ENCODE measurements around the gene CHCHD3.
"Not testable (repeated sequence)": the region's sequence is repeated elsewhere in the genome, so short reads cannot be mapped to it uniquely, and the experiment has no call there.

CHCHD3 gene

GRCh38 chr7:132897093-132897687, 184.7 kb downstream of the CHCHD3 start:
- no peak for DNase-seq

GRCh38 chr7:132895231-132895630, 186.7 kb downstream of the CHCHD3 start:
- no peak for DNase-seq

- DNase-seq = no peak
These were observed 188.3 kb downstream of the CHCHD3 start for GRCh38 chr7:132893560-132893959.

GRCh38 chr7:132892744-132893143, 189.1 kb downstream of the CHCHD3 start:
- not testable (repeated sequence) for DNase-seq

GRCh38 chr7:132891554-132891953, 190.3 kb downstream of the CHCHD3 start:
- DNase-seq = no peak

GRCh38 chr7:132882714-132883428, 199.0 kb downstream of the CHCHD3 start:
- DNase-seq = peak; percentile 9

GRCh38 chr7:132881317-132881716, 200.6 kb downstream of the CHCHD3 start:
- DNase-seq = no peak

- DNase-seq = no peak
These were observed 202.3 kb downstream of the CHCHD3 start for GRCh38 chr7:132879579-132879978.

- no peak for DNase-seq
These were observed 203.5 kb downstream of the CHCHD3 start for GRCh38 chr7:132878204-132878919.

GRCh38 chr7:132877573-132877972, 204.3 kb downstream of the CHCHD3 start:
- DNase-seq = no peak

- no peak for DNase-seq
These were observed 205.3 kb downstream of the CHCHD3 start for GRCh38 chr7:132876576-132876975.

- no peak for DNase-seq
These were observed 209.9 kb downstream of the CHCHD3 start for GRCh38 chr7:132872034-132872433.

- DNase-seq = no peak
These were observed 210.5 kb downstream of the CHCHD3 start for GRCh38 chr7:132871419-132871818.

- no peak for DNase-seq
These were observed 212.6 kb downstream of the CHCHD3 start for GRCh38 chr7:132869166-132869861.

GRCh38 chr7:132866551-132866950, 215.3 kb downstream of the CHCHD3 start:
- DNase-seq = no peak

GRCh38 chr7:132866144-132866531, 215.8 kb downstream of the CHCHD3 start:
- DNase-seq = no peak

GRCh38 chr7:132865366-132866143, 216.3 kb downstream of the CHCHD3 start:
- no peak for DNase-seq

- DNase-seq = no peak
These were observed 219.8 kb downstream of the CHCHD3 start for GRCh38 chr7:132861940-132862554.

- no peak for DNase-seq
These were observed 220.5 kb downstream of the CHCHD3 start for GRCh38 chr7:132861424-132861823.

GRCh38 chr7:132859199-132859598, 222.7 kb downstream of the CHCHD3 start:
- DNase-seq = no peak

GRCh38 chr7:132858760-132859159, 223.1 kb downstream of the CHCHD3 start:
- DNase-seq = no peak

- DNase-seq = no peak
These were observed 223.6 kb downstream of the CHCHD3 start for GRCh38 chr7:132858251-132858650.
